OCI-LY1 (cell line): ENCODE measurements around the gene GPR85.
"Not testable (repeated sequence)": the region's sequence is repeated elsewhere in the genome, so short reads cannot be mapped to it uniquely, and the experiment has no call there.

Source experiments
- H2AFZ ChIP-seq: fragments of 200-600 bp; sonication (generic), shearing (Covaris generic); 2 replicates; pipeline ENCODE4 v1.6.0; 2014; ENCODE audit warnings: antibody characterized with exemption, mild to moderate bottlenecking, low read length
- H3F3A ChIP-seq: fragments of 200-600 bp; sonication (generic), shearing (Covaris generic); 2 replicates; pipeline ENCODE4 v1.6.0; 2014; ENCODE audit warnings: mild to moderate bottlenecking, antibody characterized with exemption, low read length, moderate library complexity; ENCODE audit not compliant: insufficient read depth
- H3K27ac ChIP-seq: fragments of 200-600 bp; sonication (generic); 2 replicates; pipeline ENCODE4 v1.5.1; 2014; ENCODE audit warnings: low read length, mixed run types, mild to moderate bottlenecking, low read depth; ENCODE audit not compliant: poor library complexity, severe bottlenecking
- H3K27me3 ChIP-seq: fragments of 200-600 bp; sonication (generic); 2 replicates; pipeline ENCODE4 v1.6.0; 2014; ENCODE audit warnings: antibody characterized with exemption, mild to moderate bottlenecking, low read length, moderate library complexity; ENCODE audit not compliant: insufficient read depth
- H3K36me3 ChIP-seq: fragments of 200-600 bp; sonication (generic); 2 replicates; pipeline ENCODE4 v1.6.1; 2014; ENCODE audit warnings: mild to moderate bottlenecking, antibody characterized with exemption, low read length, moderate library complexity, mixed read lengths; ENCODE audit not compliant: insufficient read depth
- H3K4me1 ChIP-seq: fragments of 200-600 bp; sonication (generic); 2 replicates; pipeline ENCODE4 v1.5.1; 2014; ENCODE audit warnings: mild to moderate bottlenecking, low read length, moderate library complexity; ENCODE audit not compliant: insufficient read depth, severe bottlenecking
- H3K4me2 ChIP-seq: fragments of 200-600 bp; sonication (generic), shearing (Covaris generic); 2 replicates; pipeline ENCODE4 v1.6.1; 2014; ENCODE audit warnings: low read length
- H3K4me3 ChIP-seq: fragments of 200-600 bp; sonication (generic); 2 replicates; pipeline ENCODE4 v1.5.1; 2014; ENCODE audit warnings: low read length, low read depth, mild to moderate bottlenecking, mixed read lengths; ENCODE audit not compliant: poor library complexity, severe bottlenecking
- H3K79me2 ChIP-seq: fragments of 200-600 bp; shearing (Covaris generic); 2 replicates; pipeline ENCODE4 v1.6.1; 2016; ENCODE audit warnings: mixed run types, low read length, mixed read lengths; ENCODE audit not compliant: insufficient read depth
- H3K9ac ChIP-seq: fragments of 200-600 bp; sonication (generic), shearing (Covaris generic); 2 replicates; pipeline ENCODE4 v1.6.1; 2014; ENCODE audit warnings: mild to moderate bottlenecking, low read length, mixed read lengths
- H3K9me2 ChIP-seq: fragments of 200-600 bp; sonication (generic), shearing (Covaris generic); 2 replicates; pipeline ENCODE4 v1.6.1; 2014; ENCODE audit warnings: low read depth, mild to moderate bottlenecking, low read length, mixed read lengths
- H3K9me3 ChIP-seq: fragments of 200-600 bp; shearing (Covaris generic); 2 replicates; pipeline ENCODE4 v1.6.1; 2014; ENCODE audit warnings: low read length, mixed read lengths
- H4K20me1 ChIP-seq: fragments of 200-600 bp; sonication (generic), shearing (Covaris generic); 2 replicates; pipeline ENCODE4 v1.6.0; 2016; ENCODE audit warnings: mild to moderate bottlenecking, low read length; ENCODE audit not compliant: insufficient read depth
- CTCF ChIP-seq: fragments of 200-600 bp; sonication (generic), shearing (Covaris generic); IDR thresholded peaks from 2 replicates; pipeline ENCODE4 v1.5.1; 2017; ENCODE audit warnings: mild to moderate bottlenecking, antibody characterized with exemption, low read length, moderate library complexity, mixed read lengths
- EZH2 ChIP-seq: fragments of 200-600 bp; sonication (generic), shearing (Covaris generic); IDR thresholded peaks from 2 replicates; pipeline ENCODE4 v1.8.0; 2017; ENCODE audit warnings: borderline replicate concordance, mixed run types, mild to moderate bottlenecking, antibody characterized with exemption, low read length, moderate library complexity, mixed read lengths

GPR85 gene

GRCh38 chr7:113062499-113062898 is 24.1 kb downstream of the GPR85 start:
- Histone ChIP-seq H3F3A (no peaks in the 10 kb centered on the region), H2AFZ (no peak overlapping the region), H3K27me3 (no peaks in the 10 kb centered on the region), H3K79me2 (no peaks in the 10 kb centered on the region), H4K20me1 (no peaks in the 10 kb centered on the region), H3K9ac (no peak overlapping the region), H3K9me2 (no peaks in the 10 kb centered on the region), H3K27ac (no peak overlapping the region), H3K4me1 (no peaks in the 10 kb centered on the region), H3K9me3 (no peaks in the 10 kb centered on the region), H3K36me3 (no peaks in the 10 kb centered on the region), H3K4me3 (no peak overlapping the region), H3K4me2 (no peak overlapping the region)
- no peak for TF ChIP-seq EZH2
- TF ChIP-seq CTCF: no peak

- Histone ChIP-seq H3F3A (no peaks in the 10 kb centered on the region), H2AFZ (no peak overlapping the region), H3K9me2 (no peaks in the 10 kb centered on the region), H3K4me1 (no peaks in the 10 kb centered on the region), H3K4me2 (no peak overlapping the region), H3K9me3 (no peaks in the 10 kb centered on the region), H3K27me3 (no peaks in the 10 kb centered on the region), H3K36me3 (no peaks in the 10 kb centered on the region), H3K4me3 (no peak overlapping the region), H3K27ac (no peak overlapping the region), H4K20me1 (no peaks in the 10 kb centered on the region), H3K9ac (no peak overlapping the region), H3K79me2 (no peaks in the 10 kb centered on the region)
- no peak for TF ChIP-seq EZH2
- TF ChIP-seq CTCF: no peak
These were observed 26.5 kb downstream of the GPR85 start for GRCh38 chr7:113060100-113060499.

GRCh38 chr7:113054938-113055337 is 31.7 kb downstream of the GPR85 start:
- Histone ChIP-seq H3K27me3 (no peaks in the 10 kb centered on the region), H3K4me2 (no peak overlapping the region), H4K20me1 (no peaks in the 10 kb centered on the region), H3K4me3 (no peak overlapping the region), H3K4me1 (no peaks in the 10 kb centered on the region), H3K9me2 (no peaks in the 10 kb centered on the region), H3K79me2 (no peaks in the 10 kb centered on the region), H3K9ac (no peak overlapping the region), H3F3A (no peaks in the 10 kb centered on the region), H3K27ac (no peak overlapping the region), H2AFZ (no peak overlapping the region), H3K36me3 (no peaks in the 10 kb centered on the region), H3K9me3 (no peaks in the 10 kb centered on the region)
- TF ChIP-seq CTCF (no peak), EZH2 (no peak)

- H4K20me1 ChIP-seq, H3F3A ChIP-seq, H3K4me2 ChIP-seq, H3K4me1 ChIP-seq, H3K9me3 ChIP-seq, H2AFZ ChIP-seq, H3K27ac ChIP-seq, H3K27me3 ChIP-seq, H3K36me3 ChIP-seq, H3K79me2 ChIP-seq, H3K9ac ChIP-seq, H3K9me2 ChIP-seq, H3K4me3 ChIP-seq: not testable (repeated sequence)
These were observed 32.4 kb downstream of the GPR85 start for GRCh38 chr7:113054272-113054671.

- H3F3A ChIP-seq, H3K27me3 ChIP-seq: not testable (repeated sequence)
These were observed 37.4 kb downstream of the GPR85 start for GRCh38 chr7:113049221-113049620.

More at GRCh38 chr7:113049221-113049620, 37.4 kb downstream of the GPR85 start:
- H3K4me2 ChIP-seq, H3K36me3 ChIP-seq, H3K9me2 ChIP-seq, H3K79me2 ChIP-seq, H3K27ac ChIP-seq, H3K4me3 ChIP-seq, H3K9ac ChIP-seq, H4K20me1 ChIP-seq, H3K9me3 ChIP-seq, H3K4me1 ChIP-seq, H2AFZ ChIP-seq: not testable (repeated sequence)
